SH-SY5Y (cell line): Measurements from ENCODE around the gene IHH.

ENCODE experiments used
- GATA2 ChIP-seq: IDR thresholded peaks from 2 replicates; pipeline ENCODE4 v1.6.1; 2011; ENCODE audit warnings: mild to moderate bottlenecking, low read depth, low read length
- GATA3 ChIP-seq: IDR thresholded peaks from 2 replicates; pipeline ENCODE4 v1.6.1; 2011; ENCODE audit warnings: low read depth, mild to moderate bottlenecking, low read length, moderate library complexity

Gene IHH

DNA sequence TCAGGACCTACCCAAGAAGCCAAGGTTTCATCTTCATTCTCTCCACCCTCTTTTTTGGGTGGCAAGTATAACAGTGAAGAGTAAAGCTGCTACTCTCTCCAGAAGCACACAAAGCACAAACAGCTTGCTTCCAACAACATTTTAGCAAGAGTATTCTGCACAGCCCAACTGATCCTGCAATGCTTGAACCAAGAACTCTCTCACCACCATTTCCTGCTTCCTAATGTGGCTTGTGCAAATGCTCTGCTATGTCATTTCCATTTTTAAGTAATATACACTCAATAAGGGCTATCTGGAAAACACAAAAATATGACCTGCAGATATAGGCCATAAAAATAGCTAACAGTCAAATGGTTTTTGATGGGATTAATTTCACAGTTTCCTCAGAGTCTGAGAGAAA, 24.1 kb upstream of the IHH start:
- TF ChIP-seq GATA3 (no peak), GATA2 (no peak)

DNA sequence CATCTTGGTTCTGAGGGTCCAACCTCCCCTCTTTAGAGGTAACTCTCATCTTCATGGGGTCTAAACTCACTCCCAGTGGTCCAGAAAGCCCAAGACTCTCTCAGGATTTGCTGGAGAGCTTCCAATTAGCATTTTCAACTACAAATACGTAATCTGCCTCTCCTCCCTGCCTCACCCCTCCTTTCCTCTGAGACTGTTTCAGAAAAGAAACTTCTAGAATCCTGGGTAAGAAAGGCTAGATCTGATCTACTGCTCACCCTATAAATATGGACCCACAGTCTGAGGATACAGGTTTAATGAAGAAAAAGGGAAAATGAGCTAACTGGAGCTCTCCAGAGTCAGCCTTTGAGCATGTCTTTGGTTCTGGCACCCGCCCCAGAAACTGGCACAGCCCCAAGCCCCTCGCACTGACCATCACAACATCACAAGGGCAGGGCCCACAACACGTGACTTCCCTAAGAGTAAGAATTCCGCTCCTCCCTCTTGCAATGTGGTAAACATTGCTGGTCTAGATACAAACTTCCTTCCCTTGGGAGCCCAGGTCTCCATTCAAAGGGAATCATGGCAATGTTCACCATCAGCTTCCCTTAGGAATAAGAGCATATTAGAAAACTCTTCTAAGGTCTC, 21.7 kb upstream of the IHH start:
- TF ChIP-seq GATA3 (no peak), GATA2 (no peak)

DNA sequence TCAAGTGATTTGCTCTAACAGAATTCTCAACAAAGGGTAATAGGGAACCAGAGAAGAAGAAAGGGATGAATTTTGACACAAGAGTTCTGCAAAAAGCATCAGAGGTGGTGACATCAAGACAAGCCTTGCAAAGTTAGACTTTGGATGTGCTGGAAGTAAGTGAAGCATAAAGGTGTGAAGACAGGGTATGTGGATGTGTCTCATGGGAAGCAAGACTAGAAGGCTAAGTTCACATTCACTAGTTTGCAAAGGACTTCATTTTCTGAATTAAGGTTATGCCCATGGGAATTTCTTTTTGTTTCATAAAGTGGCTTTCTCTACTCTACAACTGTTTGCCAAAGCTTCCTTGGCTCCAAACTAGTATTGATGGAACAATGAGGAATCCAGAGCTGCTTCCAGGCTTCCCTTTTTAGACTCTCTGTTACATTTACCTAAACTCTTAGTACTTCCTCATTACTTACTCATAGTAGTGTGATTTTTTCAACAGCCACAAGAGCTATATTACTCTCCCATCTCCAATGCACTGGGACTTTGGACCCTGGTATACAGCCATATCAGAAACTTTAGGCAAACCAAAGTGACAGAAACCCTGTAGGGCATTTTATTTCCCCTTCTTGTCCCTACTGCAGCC, 21.1 kb upstream of the IHH start:
- TF ChIP-seq GATA3 (no peak), GATA2 (no peak)

DNA sequence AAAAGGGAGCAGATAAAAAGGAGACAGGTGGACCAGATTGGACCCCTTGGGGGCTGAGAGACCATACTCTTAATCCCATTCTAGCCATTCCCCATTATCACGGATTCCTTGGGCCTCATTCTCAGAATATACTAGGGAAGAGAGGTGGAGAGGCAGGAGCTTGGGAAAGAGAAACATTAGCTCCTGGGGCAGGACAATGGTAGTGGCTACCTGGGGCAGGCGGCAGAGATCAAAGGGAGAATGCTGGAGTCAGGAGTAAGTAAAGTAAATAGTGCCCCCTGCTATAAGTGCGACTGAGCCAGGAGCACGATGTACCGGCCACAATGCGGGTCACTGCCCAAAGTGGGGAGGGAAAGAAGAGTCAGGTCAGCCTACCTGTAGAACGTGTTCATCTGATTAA, 20.4 kb upstream of the IHH start:
- TF ChIP-seq GATA2: no peak
- no peak for TF ChIP-seq GATA3

DNA sequence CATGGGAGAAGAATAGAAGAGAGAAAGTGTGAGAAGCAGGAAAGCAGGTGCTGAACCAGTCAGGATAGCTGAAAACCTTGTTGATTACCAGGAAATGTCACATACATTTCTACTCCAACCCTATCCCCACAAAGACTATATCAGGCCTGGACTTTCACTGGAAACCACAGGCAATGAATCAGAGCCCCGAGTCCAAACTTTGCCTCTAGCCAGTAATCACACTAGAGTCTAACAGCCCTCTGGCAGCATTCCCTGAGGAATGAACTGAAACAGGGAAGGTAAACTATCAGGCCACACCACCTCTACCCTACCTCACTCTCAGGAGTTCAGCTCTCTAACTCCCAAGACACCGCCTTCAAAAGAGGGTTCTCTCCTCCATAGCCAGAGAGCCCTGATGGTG, 18.7 kb upstream of the IHH start:
- TF ChIP-seq GATA3 (no peak), GATA2 (no peak)

DNA sequence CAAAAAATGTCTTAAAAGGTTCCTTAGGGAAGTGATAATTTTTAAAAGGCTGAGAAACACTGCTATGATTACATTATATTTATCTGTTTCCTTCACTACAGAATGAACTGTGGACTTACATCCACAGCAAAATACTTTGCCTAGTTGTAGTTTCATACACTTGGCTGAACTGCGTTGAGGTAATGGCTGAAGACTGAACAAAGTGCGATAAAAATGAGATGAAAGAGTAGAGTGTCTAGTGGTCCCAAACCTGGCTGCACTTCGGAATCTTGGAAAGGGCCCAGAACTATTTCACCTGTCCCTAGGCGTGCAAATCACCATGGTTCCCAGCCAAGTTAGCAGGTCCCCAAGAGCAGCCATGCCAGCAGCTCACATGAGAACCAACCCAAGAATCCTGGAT, 18.2 kb upstream of the IHH start:
- TF ChIP-seq GATA2: no peak
- no peak for TF ChIP-seq GATA3

DNA sequence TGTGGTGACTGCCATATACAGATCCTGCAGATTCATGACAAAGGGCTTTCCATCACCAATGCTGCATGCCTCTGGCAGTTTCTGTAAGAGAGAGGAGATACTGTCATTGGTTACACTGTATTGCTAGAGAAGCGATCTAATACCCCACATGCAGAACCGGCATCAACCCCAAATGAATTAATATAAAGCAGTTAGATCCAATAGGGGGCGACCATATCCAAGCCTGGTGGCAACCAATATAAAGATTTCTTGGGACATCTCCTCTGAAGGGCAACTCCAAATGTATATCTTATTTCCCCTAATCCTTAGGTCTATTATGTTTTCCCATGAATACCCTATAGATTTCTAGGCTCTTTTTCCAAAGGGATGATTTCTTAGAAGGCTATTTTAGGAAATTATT, 17.4 kb upstream of the IHH start:
- no peak for TF ChIP-seq GATA3
- TF ChIP-seq GATA2: no peak

DNA sequence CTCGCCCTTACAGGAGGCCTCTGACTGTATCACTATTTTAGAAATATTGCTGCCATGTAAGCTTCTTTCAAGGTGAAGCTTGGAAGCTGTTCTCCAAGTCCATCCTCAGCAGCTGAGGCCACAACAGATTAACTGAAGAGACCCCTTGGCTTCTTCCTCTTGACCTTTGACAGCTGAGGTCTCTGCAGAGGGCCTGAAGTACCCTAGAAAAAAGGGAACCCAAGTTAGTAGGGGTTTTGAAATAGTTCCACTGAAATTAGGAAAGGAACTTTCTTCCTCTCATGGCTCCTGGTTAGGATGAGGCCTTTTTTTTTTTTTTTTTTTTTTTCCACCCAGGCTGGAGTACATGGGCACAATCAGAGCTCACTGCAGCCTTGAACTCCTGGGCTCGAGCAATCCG, 15.5 kb upstream of the IHH start:
- TF ChIP-seq GATA3: no peak
- TF ChIP-seq GATA2: no peak

DNA sequence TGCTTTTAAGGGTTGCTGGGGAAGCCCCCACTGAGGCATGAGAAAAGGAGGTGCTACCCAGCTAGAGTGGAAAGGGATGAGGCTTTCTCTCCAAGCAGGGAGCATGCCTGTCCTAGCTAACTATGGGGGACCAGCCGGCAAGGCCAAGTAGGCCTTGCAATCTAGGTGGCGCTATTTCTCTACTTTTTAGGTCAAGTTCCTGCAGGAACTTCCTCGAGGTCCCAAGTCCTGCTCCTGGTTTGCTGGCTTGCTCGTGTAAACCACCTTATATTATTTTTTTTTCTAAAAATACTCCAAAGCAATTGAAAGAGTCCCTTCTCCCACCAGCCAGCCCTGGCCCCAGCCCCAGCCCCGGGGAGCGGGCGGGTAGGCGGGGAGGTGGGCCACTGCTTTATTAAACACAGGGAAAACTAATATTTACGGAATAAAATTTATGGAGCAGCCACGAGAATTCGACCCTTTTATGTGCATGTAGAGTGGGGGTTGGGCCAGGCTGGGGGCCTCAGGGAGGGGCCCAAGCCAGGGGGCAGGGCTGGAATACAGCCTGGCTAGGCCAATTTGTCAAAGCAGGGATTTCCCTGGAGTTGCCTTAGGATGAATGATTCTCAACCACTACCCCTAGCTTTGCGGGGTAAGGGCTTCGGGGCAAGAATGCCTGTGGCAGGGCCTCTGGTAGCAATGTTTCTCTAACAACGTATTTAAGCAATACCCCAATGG, 12.8 kb upstream of the IHH start:
- TF ChIP-seq GATA3: no peak
- TF ChIP-seq GATA2: no peak

DNA sequence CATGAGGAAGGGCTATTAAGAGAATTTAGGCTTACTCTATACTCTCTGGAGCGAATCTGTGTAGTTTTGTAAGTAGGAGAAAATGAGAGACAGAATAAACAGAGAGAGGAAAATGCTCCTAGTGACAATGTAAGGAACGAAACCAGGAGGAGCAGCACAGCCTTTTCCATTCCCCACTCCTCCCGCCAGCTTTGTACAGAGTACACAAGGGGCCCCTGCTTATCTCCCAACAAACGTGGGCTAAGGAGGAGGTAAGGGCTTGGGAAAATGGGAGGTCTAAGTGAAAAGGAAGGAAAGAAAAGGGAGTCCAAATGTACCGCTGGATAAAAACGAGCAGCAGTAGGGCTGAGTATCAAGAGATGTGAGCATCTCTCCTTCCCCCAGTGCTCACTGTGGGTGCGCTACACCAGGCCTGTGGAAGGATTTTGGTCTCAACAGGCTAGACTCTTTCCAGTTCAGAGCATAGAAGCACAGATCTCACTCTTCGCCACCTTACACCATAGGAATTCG, 12.1 kb upstream of the IHH start:
- no peak for TF ChIP-seq GATA2

DNA sequence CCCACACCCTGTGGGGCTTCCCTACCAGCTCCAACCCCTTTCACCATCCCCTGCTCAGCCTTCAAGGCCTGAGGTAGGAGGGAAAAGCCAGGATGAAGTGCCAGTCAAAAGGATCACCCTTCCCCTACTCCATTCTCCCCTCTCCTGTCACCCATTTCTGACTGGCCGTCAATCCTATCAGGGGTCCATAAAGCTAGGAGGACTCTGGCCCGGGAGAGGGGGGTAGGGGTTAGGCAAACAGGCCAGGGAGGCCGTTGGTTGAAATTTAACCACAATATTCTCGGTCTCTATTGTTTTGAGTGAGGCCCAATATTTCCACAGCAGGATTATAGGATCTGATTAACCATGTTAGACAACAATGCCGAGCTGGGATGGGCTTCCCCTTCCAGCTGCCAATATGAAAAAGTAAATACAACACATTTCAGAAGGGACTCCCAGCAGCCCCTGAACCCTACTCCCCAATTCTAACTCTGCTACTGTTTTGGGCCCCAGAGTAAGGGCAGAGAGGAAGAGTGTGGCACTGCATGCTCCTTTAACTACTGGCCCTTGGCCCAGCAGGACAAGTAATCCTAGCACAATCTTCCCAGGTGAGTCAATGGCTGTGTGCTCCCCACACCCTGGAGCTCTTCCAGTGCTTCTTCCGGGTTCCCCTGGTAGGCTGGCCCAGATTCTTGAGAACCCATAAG, 10.6 kb upstream of the IHH start:
- TF ChIP-seq GATA2: no peak
- no peak for TF ChIP-seq GATA3

DNA sequence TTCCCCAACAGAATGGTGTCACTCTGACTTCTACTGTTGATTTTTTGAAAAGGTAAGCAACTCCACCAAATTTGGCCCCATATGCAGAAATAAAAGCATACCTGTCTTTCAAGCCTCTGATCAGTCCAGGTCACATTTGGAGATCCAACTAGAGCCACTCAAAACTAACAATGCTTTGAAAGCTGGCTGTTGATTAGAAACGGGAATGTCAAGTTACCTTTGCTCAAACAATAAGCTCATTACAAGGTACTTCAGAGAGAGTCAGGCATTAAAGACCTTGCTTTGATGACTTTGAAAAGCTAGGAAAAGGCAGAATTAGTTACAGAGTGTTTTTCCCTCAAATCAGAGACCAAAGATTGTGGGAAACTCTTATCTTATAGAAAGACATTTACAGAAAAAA, 4.8 kb upstream of the IHH start:
- TF ChIP-seq GATA2 (no peak), GATA3 (no peak)

DNA sequence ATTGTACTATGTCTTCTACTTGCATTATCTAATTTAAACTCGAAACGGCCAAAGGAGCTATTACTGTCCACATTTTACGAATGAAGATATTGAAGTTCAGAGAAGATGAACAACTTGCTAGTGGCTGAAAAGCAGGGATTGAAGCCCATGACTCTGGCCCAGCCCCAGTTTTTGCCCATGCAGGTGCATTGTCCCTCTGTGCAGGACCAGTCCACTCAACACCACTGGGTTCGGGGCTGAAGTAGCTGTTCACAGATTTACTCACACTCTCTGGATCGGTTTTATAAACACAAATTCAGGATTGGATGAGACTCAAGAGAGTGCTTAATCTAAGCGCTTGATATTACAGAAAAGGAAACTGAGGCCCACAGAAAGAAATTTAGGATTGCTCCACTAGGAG, 1.4 kb upstream of the IHH start:
- TF ChIP-seq GATA2: no peak
- TF ChIP-seq GATA3: no peak

DNA sequence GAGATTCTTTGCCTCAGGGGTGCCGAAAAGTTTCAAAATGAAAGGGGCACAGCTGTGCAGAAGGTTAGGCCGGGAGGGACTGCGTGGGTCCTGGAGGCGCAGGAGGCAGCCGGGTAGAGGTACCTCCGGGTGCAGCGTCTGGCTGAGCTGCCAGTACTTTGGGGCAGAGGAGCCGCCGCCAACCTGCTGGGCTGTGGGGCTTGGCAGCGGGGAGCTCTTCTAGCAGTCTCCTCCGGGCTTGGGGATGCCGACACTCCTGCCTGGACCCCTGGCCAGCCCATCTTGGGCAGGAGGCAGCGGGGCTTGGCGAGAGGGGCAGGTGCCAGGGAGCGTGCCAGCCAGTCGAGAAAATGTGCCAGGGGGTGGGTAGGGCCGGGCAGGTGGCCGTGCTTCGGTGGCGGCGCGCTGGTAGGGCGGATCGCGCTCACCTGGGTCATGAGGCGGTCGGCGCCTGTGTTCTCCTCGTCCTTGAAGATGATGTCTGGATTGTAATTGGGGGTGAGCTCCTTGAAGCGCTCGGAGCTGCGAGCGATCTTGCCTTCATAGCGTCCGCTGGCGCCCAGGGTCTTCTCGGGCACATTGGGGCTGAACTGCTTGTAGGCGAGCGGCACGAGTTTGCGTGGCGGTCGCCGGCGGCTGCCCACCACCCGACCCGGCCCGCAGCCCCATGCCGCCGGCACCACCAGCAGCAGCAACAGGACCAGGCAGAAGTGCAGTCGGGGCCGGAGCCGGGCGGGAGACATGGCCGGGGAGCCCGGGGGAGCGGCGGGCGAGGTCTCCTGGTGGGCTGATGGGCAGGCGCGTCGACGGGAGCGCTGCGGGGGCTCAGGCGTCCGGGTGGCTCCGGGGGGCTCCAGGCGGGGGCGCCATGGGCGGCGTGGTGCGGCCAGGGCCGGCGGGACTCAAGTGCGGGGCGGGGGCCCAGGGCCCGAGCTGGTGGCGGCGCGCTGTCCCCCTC, 717 bp downstream of the IHH start:
- TF ChIP-seq GATA3 (no peak), GATA2 (no peak)

DNA sequence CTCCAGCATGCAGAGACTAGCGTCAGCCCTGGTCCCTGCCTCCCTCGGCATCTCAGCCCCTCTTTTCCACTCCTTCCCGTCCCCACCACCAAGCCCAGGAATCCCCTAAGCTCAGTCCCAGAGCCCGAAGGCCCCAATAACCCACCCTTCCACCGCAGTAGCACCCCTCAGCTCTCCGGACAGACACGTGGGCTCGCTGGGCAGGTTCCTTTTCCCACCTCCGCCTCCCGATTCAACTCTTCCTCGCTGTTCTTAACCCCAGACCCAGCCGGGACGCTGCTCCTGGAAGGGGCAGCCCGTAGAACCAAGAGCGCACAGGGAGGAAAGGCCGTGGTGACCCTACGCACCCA, 1.4 kb downstream of the IHH start:
- TF ChIP-seq GATA3 (no peak), GATA2 (no peak)
